Gastrocnemius medialis (tissue), 4 donors: ENCODE data around the gene PCDHGA7.

Source experiments
- CTCF ChIP-seq, 5 experiments: fragments of 450-650 bp in 3 of 5; fragments of 200-600 bp in 2 of 5; sonication (generic) in 2 of 5; IDR thresholded peaks in 4 of 5; conservative IDR thresholded peaks in 1 of 5; 1 replicate in 4 of 5; 2 replicates in 1 of 5; pipeline ENCODE4 v1.5.1; 2016 to 2019; ENCODE audit warnings: antibody characterized with exemption in 5 of 5, mild to moderate bottlenecking in 3 of 5, moderate library complexity in 3 of 5
- POLR2A ChIP-seq, 2 donors: fragments of 450-650 bp; IDR thresholded peaks; one replicate each; pipeline ENCODE4 v1.6.1; 2017; ENCODE audit warnings: antibody characterized with exemption in 2 of 2, mild to moderate bottlenecking in 2 of 2, moderate library complexity in 2 of 2

GRCh38 chr5:141420855-141421488, 38.4 kb downstream of the PCDHGA7 start, which contains the start of gene PCDHGA11:
- TF ChIP-seq CTCF (IDR thresholded peaks at IDR 0.05 in 4 of 5, conservative IDR thresholded peaks at IDR 0.05 in 1 of 5), result peak; percentile 49 to 71 (median 57)
- no peak for TF ChIP-seq POLR2A (IDR thresholded peaks at IDR 0.05)
